SK-N-SH treated with all-trans-retinoic acid at 6 μM for 48 hours (cell line): Measurements from ENCODE around the gene DNAH7.
"Not testable (repeated sequence)": the region's sequence is repeated elsewhere in the genome, so short reads cannot be mapped to it uniquely, and the experiment has no call there.

Source experiments
- ATAC-seq: fragments of 200-7000 bp; cut with Tn5 transposase; 3 replicates; pipeline ENCODE4 v1.9.1; 2020; ENCODE audit warnings: mild to moderate bottlenecking, moderate library complexity
- ARNTL ChIP-seq: fragments of 450-650 bp; formaldehyde crosslinking; IDR thresholded peaks from 2 replicates; pipeline ENCODE4 v1.5.0; 2020; ENCODE audit warnings: low read depth, mild to moderate bottlenecking, moderate library complexity, borderline replicate concordance
- BACH2 ChIP-seq: fragments of 250-450 bp; sonication (Bioruptor Pico); IDR thresholded peaks from 2 replicates; pipeline ENCODE4 v1.9.0; 2021; ENCODE audit warnings: mild to moderate bottlenecking, borderline replicate concordance
- ESRRG ChIP-seq: fragments of 250-450 bp; sonication (Bioruptor Pico); IDR thresholded peaks from 2 replicates; pipeline ENCODE4 v1.6.1; 2021; ENCODE audit warnings: mild to moderate bottlenecking
- GLIS3 ChIP-seq: fragments of 250-450 bp; sonication (Bioruptor Pico); IDR thresholded peaks from 2 replicates; pipeline ENCODE4 v1.5.0; 2020; ENCODE audit warnings: mild to moderate bottlenecking, moderate library complexity
- ISL1 ChIP-seq: fragments of 250-450 bp; sonication (Bioruptor Pico); IDR thresholded peaks from 2 replicates; pipeline ENCODE4 v2.1.2; 2022; ENCODE audit warnings: mild to moderate bottlenecking, moderate library complexity
- OSR1 ChIP-seq: fragments of 250-450 bp; sonication (Bioruptor Pico); IDR thresholded peaks from 2 replicates; pipeline ENCODE4 v1.8.0; 2022; ENCODE audit warnings: moderate library complexity, mild to moderate bottlenecking, inconsistent platforms
- PPARA ChIP-seq: fragments of 250-450 bp; sonication (Bioruptor Pico); IDR thresholded peaks from 2 replicates; pipeline ENCODE4 v1.5.0; 2020; ENCODE audit warnings: mild to moderate bottlenecking, borderline replicate concordance
- SNAI2 ChIP-seq: fragments of 250-450 bp; sonication (Bioruptor Pico); IDR thresholded peaks from 2 replicates; pipeline ENCODE4 v1.5.0; 2020; ENCODE audit warnings: mild to moderate bottlenecking, moderate library complexity
- TCF4 ChIP-seq: fragments of 250-450 bp; sonication (Bioruptor Pico); IDR thresholded peaks from 2 replicates; pipeline ENCODE4 v1.8.0; 2021; ENCODE audit warnings: mild to moderate bottlenecking, moderate library complexity, borderline replicate concordance
- TSHZ2 ChIP-seq: fragments of 250-450 bp; sonication (Bioruptor Pico); IDR thresholded peaks from 2 replicates; pipeline ENCODE4 v1.5.0; 2020; ENCODE audit warnings: mild to moderate bottlenecking, moderate library complexity
- ZFP3 ChIP-seq: fragments of 250-450 bp; sonication (Bioruptor Pico); IDR thresholded peaks from 2 replicates; pipeline ENCODE4 v1.5.0; 2020; ENCODE audit warnings: mild to moderate bottlenecking, moderate library complexity
- ZFP30 ChIP-seq: fragments of 450-650 bp; formaldehyde crosslinking; IDR thresholded peaks from 2 replicates; pipeline ENCODE4 v1.5.0; 2022; ENCODE audit warnings: mild to moderate bottlenecking, moderate library complexity
- ZNF565 ChIP-seq: fragments of 450-650 bp; formaldehyde crosslinking; conservative IDR thresholded peaks from 2 replicates; pipeline ENCODE4 v1.5.0; 2020; ENCODE audit warnings: low read depth, mild to moderate bottlenecking, moderate library complexity
- ZNF8 ChIP-seq: fragments of 450-650 bp; formaldehyde crosslinking; IDR thresholded peaks from 2 replicates; pipeline ENCODE4 v1.5.0; 2020; ENCODE audit warnings: mild to moderate bottlenecking, moderate library complexity
- TF ChIP-seq, protein P1 (sequence below): fragments of 250-450 bp; sonication (Bioruptor Pico); IDR thresholded peaks from 2 replicates; pipeline ENCODE4 v1.5.1; 2021; ENCODE audit warnings: mild to moderate bottlenecking, moderate library complexity
- TF ChIP-seq, protein P2 (sequence below): fragments of 250-450 bp; sonication (Bioruptor Pico); IDR thresholded peaks from 2 replicates; pipeline ENCODE4 v1.5.1; 2020; ENCODE audit warnings: low read depth, mild to moderate bottlenecking, moderate library complexity

Gene DNAH7

DNA sequence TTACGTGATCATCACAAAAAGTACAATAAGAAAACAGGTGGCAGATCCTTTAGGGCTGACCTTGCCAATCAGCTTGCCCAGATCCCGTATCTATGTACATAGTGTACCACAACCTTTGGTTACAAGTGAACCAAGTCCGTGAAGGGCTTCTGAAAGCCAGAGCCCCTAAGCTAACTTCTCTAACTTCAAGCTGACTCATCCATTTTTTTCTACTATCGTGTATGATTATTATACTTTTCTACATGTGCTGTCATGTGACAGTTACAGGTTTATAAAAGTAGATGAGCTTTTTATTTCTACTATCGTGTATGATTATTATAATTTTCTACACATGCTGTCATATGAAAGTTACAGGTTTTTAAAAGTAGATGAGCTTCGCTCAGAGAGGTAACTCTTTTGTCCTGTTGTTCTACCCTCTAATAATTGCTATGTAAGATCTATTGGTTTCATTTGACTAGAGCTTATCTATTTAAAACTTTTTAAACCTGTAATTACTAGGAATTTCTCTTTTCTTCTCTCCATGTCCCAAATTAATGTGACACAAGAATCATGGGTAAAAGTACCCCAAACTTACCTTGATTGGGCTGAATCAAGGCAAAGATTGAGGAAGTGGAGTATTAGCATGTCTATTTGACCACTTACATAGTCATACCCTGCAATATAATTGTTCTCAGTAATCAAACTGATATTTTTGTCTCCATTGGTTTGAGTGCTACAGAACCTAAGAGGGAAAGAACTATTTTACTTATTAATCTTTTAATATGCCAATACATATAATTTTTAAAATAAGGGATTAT lies 29.4 kb upstream of the DNAH7 start:
- TF ChIP-seq ZNF565 (CRISPR knock-in tag) (no peak), TCF4 (CRISPR knock-in tag) (no peak), GLIS3 (CRISPR knock-in tag) (no peak), ZFP30 (no peak), OSR1 (no peak), ESRRG (CRISPR knock-in tag) (no peak), TSHZ2 (no peak), ZFP3 (CRISPR knock-in tag) (no peak), ZNF8 (CRISPR knock-in tag) (no peak), BACH2 (no peak)
- TF ChIP-seq, protein P1, sequence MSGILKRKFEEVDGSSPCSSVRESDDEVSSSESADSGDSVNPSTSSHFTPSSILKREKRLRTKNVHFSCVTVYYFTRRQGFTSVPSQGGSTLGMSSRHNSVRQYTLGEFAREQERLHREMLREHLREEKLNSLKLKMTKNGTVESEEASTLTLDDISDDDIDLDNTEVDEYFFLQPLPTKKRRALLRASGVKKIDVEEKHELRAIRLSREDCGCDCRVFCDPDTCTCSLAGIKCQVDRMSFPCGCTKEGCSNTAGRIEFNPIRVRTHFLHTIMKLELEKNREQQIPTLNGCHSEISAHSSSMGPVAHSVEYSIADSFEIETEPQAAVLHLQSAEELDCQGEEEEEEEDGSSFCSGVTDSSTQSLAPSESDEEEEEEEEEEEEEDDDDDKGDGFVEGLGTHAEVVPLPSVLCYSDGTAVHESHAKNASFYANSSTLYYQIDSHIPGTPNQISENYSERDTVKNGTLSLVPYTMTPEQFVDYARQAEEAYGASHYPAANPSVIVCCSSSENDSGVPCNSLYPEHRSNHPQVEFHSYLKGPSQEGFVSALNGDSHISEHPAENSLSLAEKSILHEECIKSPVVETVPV (CRISPR knock-in tag), result no peak
- ATAC-seq, result no peak

- ATAC-seq, result no peak
- TF ChIP-seq ESRRG (CRISPR knock-in tag), result no peak
- no peak for TF ChIP-seq TCF4 (CRISPR knock-in tag)
- TF ChIP-seq ISL1 (CRISPR knock-in tag), result no peak
- TF ChIP-seq ZFP3 (CRISPR knock-in tag), result no peak
Observed at GRCh38 chr2:196096982-196097745, 28.5 kb upstream of the DNAH7 start.

- no peak for TF ChIP-seq PPARA (CRISPR knock-in tag)
- no peak for TF ChIP-seq SNAI2 (CRISPR knock-in tag)
- no peak for TF ChIP-seq ARNTL (CRISPR knock-in tag)
- TF ChIP-seq, protein P2, sequence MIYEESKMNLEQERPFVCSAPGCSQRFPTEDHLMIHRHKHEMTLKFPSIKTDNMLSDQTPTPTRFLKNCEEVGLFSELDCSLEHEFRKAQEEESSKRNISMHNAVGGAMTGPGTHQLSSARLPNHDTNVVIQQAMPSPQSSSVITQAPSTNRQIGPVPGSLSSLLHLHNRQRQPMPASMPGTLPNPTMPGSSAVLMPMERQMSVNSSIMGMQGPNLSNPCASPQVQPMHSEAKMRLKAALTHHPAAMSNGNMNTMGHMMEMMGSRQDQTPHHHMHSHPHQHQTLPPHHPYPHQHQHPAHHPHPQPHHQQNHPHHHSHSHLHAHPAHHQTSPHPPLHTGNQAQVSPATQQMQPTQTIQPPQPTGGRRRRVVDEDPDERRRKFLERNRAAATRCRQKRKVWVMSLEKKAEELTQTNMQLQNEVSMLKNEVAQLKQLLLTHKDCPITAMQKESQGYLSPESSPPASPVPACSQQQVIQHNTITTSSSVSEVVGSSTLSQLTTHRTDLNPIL, result no peak
- no peak for ATAC-seq
Observed at GRCh38 chr2:196096264-196096663, 27.6 kb upstream of the DNAH7 start.

GRCh38 chr2:196089448-196089847 lies 20.8 kb upstream of the DNAH7 start:
- ATAC-seq, result not testable (repeated sequence)

GRCh38 chr2:196088203-196088602 lies 19.6 kb upstream of the DNAH7 start:
- TF ChIP-seq ESRRG (CRISPR knock-in tag), result no peak
- no peak for TF ChIP-seq TSHZ2
- TF ChIP-seq ZNF8 (CRISPR knock-in tag), result no peak
- TF ChIP-seq, all 23 proteins: peak for 0
- no peak for ATAC-seq
